Activated naive CD4-positive, alpha-beta T cell treated with anti-CD3 and anti-CD28 coated beads for 36 hours (primary cell): ENCODE measurements around the gene ERFL. TPM values are rescaled to one million over a fixed set of nuclear protein-coding genes. Genes with fewer than 3 reads are reported as not detected.

Source experiments
- CTCF ChIA-PET: fragments of 350-600 bp; sonication (Branson Sonifier 250); formaldehyde crosslinking; loops from one replicate; lab custom pipeline; 2021; ENCODE audit warnings: antibody characterized with exemption; lab: Charles Lee
- DNase-seq: peaks from one replicate; pipeline ENCODE4 v3.0.0-alpha.2; 2020
- H3K27ac Mint-ChIP-seq: one replicate; pipeline ENCODE4 v1.8.0; 2021; ENCODE audit warnings: mild to moderate bottlenecking, mixed read lengths
- H3K27me3 Mint-ChIP-seq: one replicate; pipeline ENCODE4 v1.8.0; 2021; ENCODE audit warnings: low read depth, mixed read lengths
- H3K36me3 Mint-ChIP-seq: one replicate; pipeline ENCODE4 v1.8.0; 2021; ENCODE audit warnings: low read depth, mixed read lengths
- H3K4me1 Mint-ChIP-seq: one replicate; pipeline ENCODE4 v1.8.0; 2021; ENCODE audit warnings: low read depth, mixed read lengths
- H3K4me3 Mint-ChIP-seq: one replicate; pipeline ENCODE4 v1.8.0; 2021; ENCODE audit warnings: mild to moderate bottlenecking, moderate library complexity, mixed read lengths
- H3K9me3 Mint-ChIP-seq: one replicate; pipeline ENCODE4 v1.8.0; 2021; ENCODE audit warnings: mixed read lengths
- intact Hi-C: fragments of 100-400 bp; cut with micrococcal nuclease; formaldehyde crosslinking; loops from one replicate; pipeline ENCODE4 v1.15.1; 2023
- total RNA-seq, 2 experiments: library from RNA; stranded (reverse); gene quantifications; one replicate each; pipeline ENCODE4 v1.2.3, GENCODE V29; 2021

Gene ERFL
- total RNA-seq, 2 experiments from 2014 or later: 0.99 to 1.3 TPM

- Mint-ChIP-seq H3K4me3 (no peak overlapping the region), H3K27ac (no peak overlapping the region), H3K27me3 (peaks cover 4% of the 10 kb centered on the region), H3K4me1 (peaks cover 23% of the 10 kb centered on the region), H3K9me3 (no peaks in the 10 kb centered on the region), H3K36me3 (no peaks in the 10 kb centered on the region)
- intact Hi-C loops: no loop called here
- no peak for DNase-seq
- CTCF ChIA-PET: interaction anchor here (0.6 kb wide), 1 partner anchor 26 kb away, joined by 4 read pairs; no protein-coding TSS in a partner anchor
These were observed 3.8 kb downstream of the ERFL start for GRCh38 chr19:41924151-41925145.

DNA sequence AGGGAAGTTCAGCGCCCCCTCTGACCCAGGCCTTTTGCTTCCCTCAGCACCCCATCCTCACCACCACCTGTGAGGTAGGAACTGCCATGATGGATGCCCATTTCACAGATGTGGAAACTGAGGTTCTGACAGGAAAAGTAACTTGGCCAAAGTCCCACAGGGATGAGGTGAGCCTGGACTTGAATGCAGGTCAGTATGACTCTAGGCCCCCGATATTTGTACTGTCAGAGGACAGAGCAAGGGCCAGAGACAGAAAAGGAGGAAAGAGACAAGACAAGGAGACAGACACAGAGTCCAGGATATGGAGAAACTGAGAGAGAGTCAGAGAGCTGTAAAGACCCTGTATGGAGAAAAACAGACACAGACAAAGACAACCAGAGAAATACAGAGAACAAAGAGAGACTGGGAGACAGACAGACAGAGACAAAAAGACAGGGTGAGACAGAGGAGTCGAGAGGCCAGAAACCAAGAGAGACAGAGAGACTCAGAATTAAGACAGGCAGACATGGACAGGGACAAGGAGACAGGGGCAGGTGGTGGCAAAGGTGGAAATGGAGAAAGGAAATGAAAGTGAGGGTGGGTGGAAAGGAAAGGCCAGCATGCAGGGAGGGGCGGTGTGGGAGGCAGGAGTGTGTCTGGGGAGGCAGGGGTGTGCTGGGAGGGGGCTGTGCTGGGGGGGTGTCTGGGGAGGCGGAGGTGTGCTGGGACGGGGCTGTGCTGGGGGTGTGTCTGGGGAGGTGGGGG, 5.0 kb downstream of the ERFL start:
- Mint-ChIP-seq H3K9me3 (no peaks in the 10 kb centered on the region), H3K4me1 (peaks cover 17% of the 10 kb centered on the region), H3K36me3 (no peaks in the 10 kb centered on the region), H3K27me3 (peaks cover 4% of the 10 kb centered on the region), H3K27ac (no peak overlapping the region), H3K4me3 (no peak overlapping the region)
- DNase-seq: no peak
- intact Hi-C loops: no loop called here
- CTCF ChIA-PET: no interaction called here

- intact Hi-C loops: no loop called here
- no peaks in the 10 kb centered on the region for H3K36me3 Mint-ChIP-seq
- CTCF ChIA-PET: no interaction called here
These were observed 5.7 kb downstream of the ERFL start for GRCh38 chr19:41922585-41922984.

GRCh38 chr19:41921577-41922576, 6.4 kb downstream of the ERFL start:
- H3K4me3 Mint-ChIP-seq: no peak overlapping the region
- H3K27ac Mint-ChIP-seq: no peak overlapping the region
- peaks cover 17% of the 10 kb centered on the region for H3K4me1 Mint-ChIP-seq
- DNase-seq: no peak
- H3K9me3 Mint-ChIP-seq: no peaks in the 10 kb centered on the region
- H3K36me3 Mint-ChIP-seq: no peaks in the 10 kb centered on the region
- H3K27me3 Mint-ChIP-seq: peaks cover 4% of the 10 kb centered on the region
- intact Hi-C loops: no loop called here
- CTCF ChIA-PET: interaction anchor here (0.8 kb wide), 1 partner anchor 13 kb away, joined by 4 read pairs; no protein-coding TSS in a partner anchor

More at GRCh38 chr19:41922585-41922984, 5.7 kb downstream of the ERFL start:
- Mint-ChIP-seq H3K27ac (no peak overlapping the region), H3K27me3 (peaks cover 4% of the 10 kb centered on the region), H3K4me3 (no peak overlapping the region), H3K9me3 (no peaks in the 10 kb centered on the region), H3K4me1 (peaks cover 17% of the 10 kb centered on the region)
- DNase-seq: no peak

DNA sequence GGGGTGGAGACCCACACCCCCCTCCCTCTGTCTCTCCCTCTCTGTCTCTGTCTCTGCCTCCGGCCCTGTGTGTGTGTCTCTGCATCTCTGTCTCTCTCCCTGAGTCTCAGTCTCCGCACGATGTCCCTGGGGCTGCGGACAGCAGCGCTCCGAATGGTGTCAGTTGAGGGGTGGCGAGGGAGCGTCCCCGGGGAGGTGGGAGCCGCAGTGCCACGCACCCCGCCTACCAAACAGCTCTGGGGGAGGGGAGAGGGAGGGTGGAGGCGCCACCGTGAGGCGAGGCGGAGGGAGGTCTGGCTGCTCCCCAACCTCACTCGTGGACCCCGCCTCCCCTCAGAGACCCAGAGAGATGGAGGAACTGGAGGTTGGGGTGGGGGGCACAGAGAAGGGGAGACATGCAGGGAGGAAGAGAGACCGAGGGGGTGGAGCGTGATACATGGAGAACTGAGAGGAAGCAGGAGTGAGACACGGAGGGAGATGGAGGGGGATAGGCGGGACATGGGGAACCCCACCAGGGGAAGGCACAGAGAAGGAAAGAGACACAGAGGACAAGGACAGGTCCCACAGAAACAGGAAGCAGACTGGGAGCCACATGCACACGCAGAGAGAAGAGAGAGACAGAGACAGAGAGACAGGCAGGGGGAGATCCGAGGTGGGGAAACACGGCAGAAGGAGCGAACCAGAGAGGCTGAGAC, 7.2 kb downstream of the ERFL start:
- H3K36me3 Mint-ChIP-seq: no peaks in the 10 kb centered on the region
- peaks cover 4% of the 10 kb centered on the region for H3K27me3 Mint-ChIP-seq

DNA sequence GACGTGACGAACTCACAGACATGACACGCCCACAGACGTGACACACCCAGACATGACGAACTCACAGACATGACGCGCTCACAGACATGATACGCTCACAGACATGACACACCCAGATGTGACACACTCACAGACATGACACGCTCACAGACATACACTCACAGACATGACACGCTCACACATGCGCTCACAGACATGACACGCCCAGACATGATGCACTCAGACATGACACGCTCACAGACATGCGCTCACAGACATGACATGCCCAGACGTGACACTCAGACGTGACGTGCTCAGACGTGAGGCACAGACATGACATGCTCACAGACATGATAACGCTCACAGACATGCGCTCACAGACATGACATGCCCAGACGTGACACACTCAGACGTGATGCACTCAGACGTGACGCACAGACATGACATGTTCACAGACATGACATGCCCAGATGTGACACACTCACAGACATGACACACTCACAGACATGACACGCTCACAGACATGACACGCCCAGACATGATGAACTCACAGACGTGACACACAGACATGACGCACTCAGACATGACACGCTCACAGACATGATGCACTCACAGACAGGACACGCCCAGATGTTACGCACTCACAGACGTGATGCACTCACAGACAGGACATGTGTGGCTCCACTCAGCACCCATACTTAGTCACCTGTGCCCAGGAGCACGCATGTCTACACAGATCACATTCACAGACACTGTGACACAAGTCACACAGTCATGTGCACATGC, 8.1 kb downstream of the ERFL start:
- Mint-ChIP-seq H3K9me3 (no peaks in the 10 kb centered on the region), H3K4me1 (peaks cover 17% of the 10 kb centered on the region), H3K4me3 (no peak overlapping the region), H3K27me3 (peaks cover 4% of the 10 kb centered on the region), H3K36me3 (no peaks in the 10 kb centered on the region), H3K27ac (no peak overlapping the region)
- CTCF ChIA-PET: interaction anchor here (0.7 kb wide), 1 partner anchor 37 kb away, joined by 7 read pairs; no protein-coding TSS in a partner anchor
- no peak for DNase-seq
- intact Hi-C loops: no loop called here

More for the DNA sequence above, 7.2 kb downstream of the ERFL start:
- Mint-ChIP-seq H3K9me3 (no peaks in the 10 kb centered on the region), H3K27ac (no peak overlapping the region), H3K4me3 (no peak overlapping the region), H3K4me1 (peaks cover 17% of the 10 kb centered on the region)
- DNase-seq: no peak
- intact Hi-C loops: no loop called here
- CTCF ChIA-PET: interaction anchor here (0.8 kb wide), 1 partner anchor 14 kb away, joined by 4 read pairs; no protein-coding TSS in a partner anchor

GRCh38 chr19:41918653-41919244, 9.5 kb downstream of the ERFL start:
- Mint-ChIP-seq H3K36me3 (no peaks in the 10 kb centered on the region), H3K4me3 (no peak overlapping the region), H3K27me3 (peaks cover 11% of the 10 kb centered on the region), H3K9me3 (no peaks in the 10 kb centered on the region), H3K4me1 (peaks cover 21% of the 10 kb centered on the region), H3K27ac (no peak overlapping the region)
- CTCF ChIA-PET: interaction anchor here (1.1 kb wide), 1 partner anchor 9 kb away, joined by 3 read pairs; the partner anchor contains the start of gene ERFL
- no peak for DNase-seq
- intact Hi-C loops: no loop called here

GRCh38 chr19:41918095-41918494, 10.2 kb downstream of the ERFL start:
- CTCF ChIA-PET: no interaction called here
- H3K36me3 Mint-ChIP-seq: no peaks in the 10 kb centered on the region
- H3K4me3 Mint-ChIP-seq: no peak overlapping the region
- H3K4me1 Mint-ChIP-seq: peaks cover 21% of the 10 kb centered on the region
- intact Hi-C loops: no loop called here
- no peak for DNase-seq
- H3K9me3 Mint-ChIP-seq: no peaks in the 10 kb centered on the region
- no peak overlapping the region for H3K27ac Mint-ChIP-seq
- H3K27me3 Mint-ChIP-seq: peaks cover 14% of the 10 kb centered on the region

GRCh38 chr19:41917676-41918075, 10.6 kb downstream of the ERFL start:
- no peaks in the 10 kb centered on the region for H3K9me3 Mint-ChIP-seq
- CTCF ChIA-PET: no interaction called here
- no peak overlapping the region for H3K27ac Mint-ChIP-seq
- no peaks in the 10 kb centered on the region for H3K36me3 Mint-ChIP-seq
- no peak for DNase-seq
- no peak overlapping the region for H3K4me3 Mint-ChIP-seq
- intact Hi-C loops: no loop called here
- peaks cover 19% of the 10 kb centered on the region for H3K4me1 Mint-ChIP-seq
- peaks cover 14% of the 10 kb centered on the region for H3K27me3 Mint-ChIP-seq

DNA sequence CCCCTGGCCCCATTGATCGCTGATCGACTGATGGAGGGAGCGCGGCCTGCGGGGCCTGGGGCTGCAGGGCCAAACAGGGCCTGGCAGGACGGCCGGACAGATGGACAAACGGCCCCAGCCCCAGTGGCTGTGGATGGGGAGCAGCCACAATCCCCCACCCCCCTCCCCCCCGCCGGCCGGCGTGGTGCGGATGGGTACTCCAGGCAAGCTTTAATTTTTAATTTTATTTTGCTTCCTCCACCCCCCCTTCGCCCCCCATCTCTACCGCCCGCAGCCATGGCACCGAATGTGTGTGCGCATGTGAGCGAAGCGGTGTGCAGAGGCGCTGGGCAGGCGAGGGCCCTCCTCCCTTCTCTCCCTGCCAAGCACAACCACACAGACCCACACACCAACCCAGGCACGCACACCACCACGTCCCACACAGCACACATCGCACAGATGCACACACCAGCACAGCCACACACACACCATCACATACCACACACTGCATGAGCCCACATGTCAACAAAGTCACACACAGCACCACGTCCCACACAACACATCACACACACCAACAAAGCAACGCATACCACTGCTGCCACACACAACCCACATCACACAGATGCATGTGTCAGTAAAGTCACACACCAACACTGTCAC, 12.4 kb downstream of the ERFL start:
- intact Hi-C loops: no loop called here
- Mint-ChIP-seq H3K27ac (no peak overlapping the region), H3K27me3 (peaks cover 21% of the 10 kb centered on the region), H3K4me3 (no peak overlapping the region), H3K36me3 (peaks cover 2% of the 10 kb centered on the region), H3K9me3 (no peaks in the 10 kb centered on the region), H3K4me1 (peaks cover 24% of the 10 kb centered on the region)
- CTCF ChIA-PET: no interaction called here
- DNase-seq: no peak
